ENCODE data around the gene C6orf52. TPM values are rescaled to one million over a fixed set of nuclear protein-coding genes. Genes with fewer than 3 reads are reported as not detected.
A peak's percentile ranks its signal among the peaks of the same experiment; 100 is the strongest.
"Not testable (repeated sequence)": the region's sequence is repeated elsewhere in the genome, so short reads cannot be mapped to it uniquely, and the experiment has no call there.

The C6orf52 gene
- not detected for polyA plus RNA-seq (2013, experiment 1 of 2; ENCODE audit: insufficient read length)
- 0.21 TPM for polyA plus RNA-seq (2013, experiment 2 of 2; ENCODE audit: insufficient read length)

DNA sequence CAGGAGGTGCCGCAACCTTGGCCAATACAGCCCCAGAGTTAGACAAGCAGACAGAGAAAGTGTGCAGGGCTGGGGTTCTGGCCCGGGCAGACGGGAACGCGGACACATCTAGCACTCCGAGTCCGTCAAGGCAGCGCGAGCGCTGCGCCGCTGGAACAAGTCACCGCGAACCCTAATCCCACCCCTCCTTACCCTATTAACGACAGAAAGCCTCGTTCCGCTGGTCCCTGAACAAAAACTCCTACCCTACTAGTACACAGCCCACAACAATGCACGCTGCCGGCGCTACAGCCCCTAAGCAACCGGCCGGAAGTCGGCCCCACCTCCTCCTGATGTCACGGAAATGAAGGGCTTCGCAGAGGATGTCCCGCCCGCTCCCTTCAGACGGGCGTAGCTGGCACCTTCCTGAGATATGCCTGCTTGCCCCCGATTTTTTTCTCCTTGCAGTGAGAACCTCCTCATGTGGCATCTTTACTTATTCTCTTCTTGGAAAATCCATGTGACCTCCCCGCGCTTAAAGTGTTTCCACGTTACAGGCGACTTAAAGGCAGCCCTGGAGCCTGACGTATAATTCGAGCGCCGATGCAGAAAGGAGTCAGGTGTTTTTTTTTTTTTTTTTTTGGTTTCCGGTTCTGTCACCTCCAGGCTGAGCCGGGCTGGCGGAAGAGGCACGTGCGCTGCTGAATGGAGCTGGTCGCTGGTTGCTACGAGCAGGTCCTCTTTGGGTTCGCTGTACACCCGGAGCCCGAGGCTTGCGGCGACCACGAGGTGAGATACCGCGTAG lies at the start of gene C6orf52, which contains the start of gene PAK1IP1:
Gene C6orf52, minus strand, starts transcription at position 315 of the 784 bp plus-strand sequence. CDS start 7,066 bp downstream, outside the sequence.
Gene PAK1IP1, plus strand, starts transcription at position 671 of the 784 bp plus-strand sequence. Its CDS starts 14 bp downstream, at position 685.
- peak; percentile 95 for DNase-seq

DNA sequence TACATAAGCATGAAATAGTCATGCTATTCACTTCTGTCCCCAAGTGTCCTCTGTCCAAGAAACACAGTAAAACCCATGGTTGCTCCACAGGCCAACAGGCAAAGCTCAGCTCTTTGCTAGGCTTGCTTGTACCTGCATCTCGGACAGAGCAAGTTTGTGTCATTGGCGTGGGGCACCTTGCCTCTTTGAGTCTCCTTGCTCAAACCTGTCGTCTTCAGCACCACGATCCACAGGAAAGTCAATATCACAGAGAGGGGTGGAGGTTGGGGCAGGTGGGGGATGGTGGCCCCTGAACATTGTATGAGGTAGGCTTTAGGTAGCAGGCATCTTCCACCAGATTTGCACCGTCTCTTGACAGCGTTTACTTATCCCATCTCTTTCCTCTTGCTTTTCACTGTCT lies 49.1 kb upstream of the C6orf52 start:
- no peak for DNase-seq

DNA sequence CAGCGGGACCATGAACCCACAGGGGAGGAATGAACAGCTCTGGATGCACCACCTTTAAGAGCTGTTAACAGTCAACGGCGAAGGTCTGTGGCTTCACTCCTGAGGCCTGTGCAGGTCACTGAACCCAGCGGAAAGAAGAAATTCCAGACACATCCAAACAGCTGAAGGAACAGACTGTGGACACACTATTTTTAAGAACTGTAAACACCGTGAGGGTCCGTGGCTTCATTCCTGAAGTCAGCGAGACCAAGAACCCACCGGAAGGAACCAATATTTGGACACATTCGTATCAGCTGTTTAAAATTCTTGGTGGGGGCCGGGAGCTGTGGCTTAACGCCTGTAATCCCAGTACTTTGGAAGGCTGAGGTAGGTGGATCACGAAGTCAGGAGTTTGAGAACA lies 47.8 kb upstream of the C6orf52 start:
- no peak for DNase-seq

DNA sequence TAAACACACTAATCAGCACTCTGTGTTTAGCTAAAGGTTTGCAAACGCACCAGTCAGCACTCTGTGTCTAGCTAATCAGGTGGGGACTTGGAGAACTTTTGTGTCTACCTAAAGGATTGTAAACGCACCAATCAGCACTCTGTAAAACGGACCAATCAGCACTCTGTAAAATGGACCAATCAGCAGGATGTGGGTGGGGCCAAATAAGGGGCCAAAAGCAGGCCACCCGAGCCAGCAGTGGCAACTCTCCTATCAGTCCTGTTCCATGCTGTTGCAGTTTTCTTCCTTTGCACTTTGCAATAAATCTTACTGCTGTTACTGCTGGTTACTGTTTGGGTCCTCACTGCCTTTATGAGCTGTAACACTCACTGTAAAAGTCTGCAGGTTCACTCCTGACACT lies 47.2 kb upstream of the C6orf52 start:
- DNase-seq: not testable (repeated sequence)

DNA sequence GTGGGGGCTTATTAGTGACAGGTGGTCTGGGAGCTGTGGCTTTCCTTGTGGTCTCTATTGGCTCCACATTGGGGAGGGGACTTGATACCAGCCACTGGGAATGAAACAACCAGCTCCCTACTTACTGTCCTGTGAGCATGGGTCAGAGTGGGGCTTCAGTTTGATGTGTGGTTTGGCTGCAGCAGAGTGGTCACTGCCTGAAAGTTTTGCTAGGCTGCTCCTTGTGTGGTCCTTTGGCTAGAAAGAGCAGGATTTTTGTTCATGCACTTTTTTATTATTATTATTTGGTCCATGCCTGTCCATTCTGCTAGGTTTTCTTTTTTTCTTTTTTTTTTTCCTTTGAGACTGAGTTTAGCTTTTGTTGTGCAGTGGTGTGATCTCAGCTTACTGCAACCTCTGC lies 45.6 kb upstream of the C6orf52 start:
- DNase-seq: no peak

DNA sequence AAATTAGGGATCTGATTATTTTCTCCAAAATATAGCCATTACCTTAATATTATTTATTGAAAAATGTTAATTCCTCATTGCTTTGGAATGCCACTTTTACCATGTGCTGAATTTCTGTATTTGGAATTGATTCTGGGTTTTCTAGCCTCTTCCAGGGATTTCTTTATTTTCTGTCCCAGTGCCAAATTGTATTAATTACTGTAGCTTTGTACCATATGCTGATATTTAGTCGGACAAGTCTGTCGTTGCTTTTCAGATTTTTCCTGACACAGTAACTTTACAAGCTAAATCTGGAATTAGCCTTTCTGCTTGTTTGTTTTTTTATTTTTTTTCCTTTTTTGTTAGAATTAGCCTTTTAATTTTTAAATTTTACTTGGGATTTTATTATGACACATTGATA lies 42.3 kb upstream of the C6orf52 start:
- DNase-seq: no peak

DNA sequence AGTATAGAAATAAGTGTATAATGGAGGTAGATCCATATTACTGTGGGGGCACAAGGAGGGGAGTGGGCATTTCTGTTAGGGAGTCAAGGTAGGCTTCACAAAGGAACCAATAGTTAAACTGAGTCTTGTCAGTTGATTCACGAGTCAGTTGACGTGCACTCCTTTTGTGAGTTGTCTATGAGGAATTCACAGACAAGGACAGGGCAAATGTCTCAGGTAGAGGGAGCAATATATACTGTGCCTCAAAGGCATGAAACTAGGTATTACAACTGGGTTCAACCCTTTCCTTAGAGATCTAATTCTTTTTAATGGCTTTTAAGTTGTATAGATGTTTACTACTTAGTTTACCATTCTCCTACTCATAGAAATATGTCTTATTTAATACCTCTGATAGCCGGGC lies 39.4 kb upstream of the C6orf52 start:
- DNase-seq: no peak

DNA sequence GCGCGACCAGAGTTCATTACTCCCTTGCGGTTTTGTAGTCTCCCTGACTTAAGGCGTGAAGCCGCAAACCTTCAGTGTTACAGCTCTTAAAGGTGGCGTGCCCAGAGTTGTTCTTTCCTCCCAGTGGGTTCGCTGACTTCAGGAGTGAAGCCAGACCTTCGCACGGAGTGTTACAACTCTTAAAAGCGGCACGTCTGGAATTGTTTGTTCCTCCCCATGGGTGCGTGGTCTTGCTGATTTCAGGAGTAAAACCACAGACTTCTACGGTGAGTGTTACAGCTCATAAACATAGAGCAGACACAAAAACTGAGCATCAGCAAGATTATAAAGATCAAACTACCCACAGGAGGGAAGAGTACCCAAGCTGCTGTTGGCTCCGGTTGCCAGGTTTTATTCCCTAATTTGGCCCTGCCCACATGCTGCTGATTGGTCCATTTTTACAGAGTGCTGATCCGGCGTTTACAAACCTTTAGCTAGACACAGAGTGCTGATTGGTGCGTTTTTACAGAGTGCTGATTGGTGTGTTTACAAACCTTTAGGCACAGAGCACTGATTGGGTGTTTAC lies 38.8 kb upstream of the C6orf52 start:
- DNase-seq: peak; percentile 17

DNA sequence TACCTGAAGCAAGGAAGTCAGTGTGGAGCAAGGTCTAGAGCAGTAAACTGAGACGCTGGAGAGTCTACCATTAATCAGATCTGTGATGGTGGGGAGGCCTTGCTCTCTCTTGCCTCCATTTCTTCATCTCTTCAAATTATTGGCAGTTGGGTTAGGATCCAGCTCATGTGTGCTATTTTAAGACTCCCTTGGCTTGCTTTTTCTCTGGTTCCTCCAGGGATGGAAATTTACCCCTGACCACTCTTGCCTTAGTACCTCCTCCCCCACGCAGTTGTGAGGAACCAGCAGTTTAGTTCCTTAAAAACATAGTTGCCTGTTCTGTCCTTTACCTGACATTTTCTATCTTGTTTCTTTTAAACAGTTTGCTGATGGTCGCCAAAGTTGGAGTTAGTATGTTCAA lies 35.8 kb upstream of the C6orf52 start:
- no peak for DNase-seq

DNA sequence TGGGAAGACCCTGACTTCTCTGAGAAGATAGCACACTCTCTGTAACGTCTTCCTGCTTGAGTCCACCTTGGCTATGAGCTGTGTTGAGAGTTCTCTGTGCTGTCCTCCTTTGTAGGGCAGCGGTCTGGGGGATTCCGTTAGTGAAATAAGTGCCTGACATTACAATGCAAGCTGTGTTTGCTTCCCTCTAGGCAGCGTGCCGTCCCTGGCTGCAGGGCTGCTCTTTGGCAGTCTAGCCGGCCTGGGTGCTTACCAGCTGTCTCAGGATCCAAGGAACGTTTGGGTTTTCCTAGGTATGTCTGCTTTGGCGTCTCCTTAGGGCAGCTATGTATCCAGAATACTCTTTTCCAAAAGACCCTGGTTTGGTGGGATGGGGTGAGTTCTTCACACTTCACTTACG lies 31.3 kb upstream of the C6orf52 start:
- DNase-seq: no peak

DNA sequence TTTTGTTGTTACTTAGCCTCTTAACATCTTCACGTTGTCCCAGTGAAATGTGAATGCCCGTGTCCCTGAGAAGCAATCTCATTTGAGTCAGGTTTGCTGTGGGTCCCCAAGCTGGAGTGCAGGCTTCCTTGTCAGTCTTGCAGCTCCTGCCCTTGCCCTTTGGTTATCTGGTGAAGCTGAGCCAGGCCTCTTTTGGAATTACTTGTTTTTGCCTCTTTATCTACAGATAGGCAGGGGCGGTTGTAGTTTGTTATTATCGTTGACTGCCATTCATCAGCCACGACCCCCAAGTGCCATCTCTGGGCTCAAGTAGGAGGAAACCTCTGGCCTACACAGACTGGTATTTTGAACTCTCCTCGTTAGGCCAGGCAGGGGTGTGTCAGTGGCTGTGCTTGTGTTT lies 30.6 kb upstream of the C6orf52 start:
- DNase-seq: no peak

DNA sequence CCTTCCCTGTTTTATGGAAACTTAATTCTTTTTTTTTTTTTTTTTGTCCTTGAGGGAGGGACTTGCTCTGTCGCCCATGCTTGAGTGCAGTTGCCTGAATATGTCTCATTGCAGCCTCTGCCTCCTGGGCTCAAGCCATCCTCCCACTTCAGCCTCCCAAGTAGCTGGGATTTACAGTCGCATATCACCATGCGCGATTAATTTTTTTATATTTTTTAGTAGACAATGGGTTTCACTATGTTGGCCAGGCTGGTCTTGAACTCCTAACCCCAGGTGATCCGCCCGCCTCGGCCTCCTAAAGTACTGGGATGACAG lies 29.1 kb upstream of the C6orf52 start:
- DNase-seq: peak; percentile 12

DNA sequence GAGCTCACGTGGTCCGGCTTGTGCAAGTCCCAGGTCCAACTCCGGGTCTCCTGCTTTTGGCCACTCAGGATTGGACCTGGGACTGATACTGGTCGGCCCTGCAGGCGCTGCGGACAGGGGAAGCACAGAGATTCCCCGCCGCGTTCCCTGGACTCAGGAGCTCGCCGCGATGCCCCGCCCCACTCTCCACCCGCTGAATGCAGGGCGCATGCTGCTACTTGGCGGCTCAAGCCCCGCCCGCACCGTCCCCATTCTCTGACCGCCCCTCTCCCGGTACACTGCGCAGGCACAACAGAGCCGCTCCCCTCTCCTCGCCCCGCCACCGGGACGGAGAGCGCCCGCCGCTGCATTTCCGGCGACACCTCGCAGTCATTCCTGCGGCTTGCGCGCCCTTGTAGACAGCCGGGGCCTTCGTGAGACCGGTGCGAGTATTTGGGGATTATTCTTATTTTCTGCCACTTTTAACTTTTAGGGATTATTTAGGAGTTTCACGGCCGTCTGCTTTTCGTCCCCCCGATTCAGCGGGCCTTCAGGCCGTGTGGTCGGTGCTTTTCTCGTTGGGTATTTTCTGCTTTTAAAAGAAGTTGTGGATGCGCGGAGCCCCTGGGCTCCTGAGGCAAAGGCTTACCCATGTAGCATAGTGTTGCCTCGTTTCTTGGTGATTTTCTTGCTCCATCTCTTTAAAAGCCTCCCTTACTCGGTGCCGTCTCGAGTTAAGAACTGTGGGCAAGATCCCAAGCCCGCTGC lies 28.6 kb upstream of the C6orf52 start, which contains the start of gene TMEM14C:
Gene TMEM14C, plus strand, starts transcription at position 251 of the 747 bp plus-strand sequence. CDS start 1,544 bp downstream, outside the sequence.
- DNase-seq: peak; percentile 98

DNA sequence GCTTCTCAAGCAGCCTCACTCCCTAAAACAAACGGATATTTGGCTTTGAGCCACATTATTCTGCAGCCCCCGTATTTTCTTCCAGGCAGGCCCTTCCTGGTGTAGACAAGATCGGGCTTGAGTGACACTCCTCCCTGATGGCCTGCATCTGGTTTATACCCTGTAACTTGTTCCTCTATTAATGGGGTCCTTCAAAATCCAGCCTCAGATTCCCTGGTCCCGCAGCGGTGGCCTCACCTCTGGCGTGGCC lies 28.1 kb upstream of the C6orf52 start:
- DNase-seq: no peak

DNA sequence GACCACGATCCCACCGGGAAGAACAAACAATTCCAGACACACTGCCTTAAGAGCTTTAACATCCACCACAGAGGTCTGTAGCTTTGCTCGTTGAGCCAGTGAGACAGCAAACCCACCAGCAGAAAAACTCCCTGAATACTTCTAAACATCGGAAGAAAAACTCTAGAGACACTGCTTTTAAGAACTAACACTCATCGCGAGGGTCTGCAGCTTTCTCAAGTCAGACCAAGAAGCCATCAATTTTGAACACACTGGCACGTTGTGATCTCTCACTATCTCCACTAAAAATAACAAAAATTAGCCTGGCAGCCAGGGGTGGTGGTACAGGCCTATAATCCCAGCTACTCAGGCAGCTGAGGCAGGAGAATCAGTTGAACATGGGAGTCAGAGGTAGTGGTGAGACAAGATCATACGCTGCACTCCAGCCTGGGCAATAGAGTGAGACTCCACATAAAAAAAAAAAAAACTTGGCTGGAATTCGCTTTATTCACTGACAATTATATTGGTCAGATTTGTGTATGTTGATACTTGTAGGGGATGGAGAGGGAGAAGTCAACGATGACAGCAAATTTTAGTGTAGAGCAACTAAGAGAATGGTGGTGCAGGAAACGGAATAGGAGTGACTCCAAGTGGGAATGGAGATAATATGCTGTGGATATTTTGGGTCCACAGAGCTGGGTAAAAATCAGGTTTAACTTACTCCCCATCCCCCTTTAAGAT lies 27.6 kb upstream of the C6orf52 start:
- no peak for DNase-seq

DNA sequence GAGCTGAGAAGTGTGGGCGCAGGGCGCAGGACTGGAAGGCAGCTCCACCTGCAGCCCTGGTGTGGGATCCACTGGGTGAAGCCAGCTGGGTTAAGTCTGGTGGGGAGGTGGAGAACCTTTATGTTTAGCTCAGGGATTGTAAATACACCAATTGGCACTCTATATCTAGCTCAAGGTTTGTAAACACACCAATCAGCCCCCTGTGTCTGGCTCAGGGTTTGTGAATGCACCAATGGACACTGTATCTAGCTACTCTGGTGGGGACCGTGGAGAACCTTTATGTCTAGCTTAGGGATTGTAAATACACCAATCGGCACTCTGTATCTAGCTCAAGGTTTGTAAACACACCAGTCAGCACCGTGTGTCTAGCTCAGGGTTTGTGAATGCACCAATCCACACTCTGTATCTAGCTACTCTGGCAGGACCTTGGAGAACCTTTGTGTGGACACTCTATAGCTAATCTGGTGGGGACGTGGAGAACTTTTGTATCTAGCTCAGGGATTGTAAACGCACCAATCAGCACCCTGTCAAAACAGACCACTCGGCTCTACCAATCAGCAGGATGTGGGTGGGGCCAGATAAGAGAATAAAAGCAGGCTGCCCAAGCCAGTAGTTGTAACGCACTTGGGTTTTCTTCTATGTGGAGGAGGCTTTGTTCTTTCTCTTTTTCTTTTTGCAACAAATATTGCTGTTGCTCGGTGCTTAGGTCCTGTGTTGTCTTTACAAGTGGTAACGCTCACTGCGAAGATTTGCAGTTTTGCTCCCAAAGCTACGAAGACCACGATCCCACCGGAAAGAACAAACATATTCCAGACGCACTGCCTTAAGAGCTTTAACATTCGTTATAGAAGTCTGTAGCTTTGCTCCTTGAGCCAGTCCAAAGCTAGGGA lies 26.8 kb upstream of the C6orf52 start:
- not testable (repeated sequence) for DNase-seq

DNA sequence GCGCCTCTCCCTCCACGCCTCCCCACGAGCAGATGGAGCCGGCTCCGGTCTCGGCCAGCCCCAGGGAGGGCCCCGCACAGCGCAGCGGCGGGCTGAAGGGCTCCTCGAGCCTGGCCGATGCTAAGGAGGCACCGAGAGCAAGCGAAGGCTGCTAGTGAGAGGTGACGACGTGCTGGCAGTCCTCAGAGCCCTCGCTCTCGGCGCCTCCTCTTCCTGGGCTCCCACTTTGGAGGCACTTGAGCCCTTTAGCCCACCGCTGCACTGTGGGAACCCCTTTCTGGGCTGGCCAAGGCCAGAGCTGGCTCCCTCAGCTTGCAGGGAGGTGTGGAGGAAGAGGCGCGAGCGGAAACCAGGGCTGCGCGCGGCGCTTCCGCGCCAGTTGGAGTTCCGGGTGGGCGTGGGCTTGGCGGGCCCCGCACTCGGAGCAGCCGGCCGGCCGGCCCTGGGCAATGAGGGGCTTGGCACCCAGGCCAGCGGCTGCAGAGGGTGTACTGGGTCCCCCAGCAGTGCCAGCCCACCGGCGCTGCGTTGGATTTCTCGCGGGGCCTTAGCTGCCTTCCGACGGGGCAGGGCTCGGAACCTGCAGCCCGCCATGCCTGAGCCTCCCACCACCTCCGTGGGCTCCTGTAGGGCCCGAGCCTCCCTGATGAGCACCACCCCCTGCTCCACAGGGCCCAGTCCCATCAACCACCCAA lies 26.0 kb upstream of the C6orf52 start:
- DNase-seq: peak; percentile 16

DNA sequence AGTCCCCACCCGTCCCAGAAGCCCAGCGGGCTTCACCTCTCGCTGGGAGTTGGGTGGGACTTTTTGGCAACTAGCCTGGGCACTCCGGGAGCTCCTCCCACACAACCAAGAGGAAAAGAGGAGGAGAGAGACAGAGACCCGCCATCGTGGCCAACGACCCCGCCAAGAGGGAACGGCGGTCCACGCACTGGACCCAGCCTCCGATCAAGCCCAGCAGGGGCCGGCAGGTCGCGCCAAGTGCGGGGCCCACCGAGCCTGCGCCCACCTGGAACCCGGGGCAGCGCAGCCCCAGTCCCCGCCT lies 25.5 kb upstream of the C6orf52 start:
- peak; percentile 20 for DNase-seq

DNA sequence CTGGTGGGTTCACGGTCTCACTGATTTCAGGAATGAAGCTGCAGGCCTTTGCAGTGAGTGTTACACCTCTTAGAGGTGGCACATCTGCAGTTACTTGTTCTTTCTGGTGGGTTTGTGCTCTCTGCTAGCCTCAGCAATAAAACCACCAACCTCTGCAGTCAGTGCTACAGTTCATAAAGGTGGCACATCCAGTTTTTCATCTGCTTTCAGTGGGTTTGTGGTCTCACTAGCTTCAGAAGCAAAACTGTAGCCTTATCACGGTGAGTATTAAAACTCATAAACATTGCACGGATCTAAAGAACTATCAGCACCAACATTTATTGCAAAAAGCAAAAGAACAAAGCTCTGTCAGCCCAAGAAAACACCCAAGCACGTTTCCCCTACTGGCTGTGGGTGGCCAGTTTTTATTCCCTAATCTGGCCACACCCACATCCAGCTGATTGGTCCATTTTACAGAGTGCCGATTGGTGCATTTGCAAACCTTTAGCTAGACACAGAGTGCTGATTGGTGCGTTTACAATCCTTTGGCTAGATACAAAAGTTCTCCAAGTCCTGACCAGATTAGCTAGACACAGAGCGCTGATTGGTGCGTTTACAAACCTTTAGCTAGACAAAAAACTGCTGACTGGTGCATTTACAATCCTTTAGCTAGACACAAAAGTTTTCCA lies 25.0 kb upstream of the C6orf52 start:
- DNase-seq: no peak

DNA sequence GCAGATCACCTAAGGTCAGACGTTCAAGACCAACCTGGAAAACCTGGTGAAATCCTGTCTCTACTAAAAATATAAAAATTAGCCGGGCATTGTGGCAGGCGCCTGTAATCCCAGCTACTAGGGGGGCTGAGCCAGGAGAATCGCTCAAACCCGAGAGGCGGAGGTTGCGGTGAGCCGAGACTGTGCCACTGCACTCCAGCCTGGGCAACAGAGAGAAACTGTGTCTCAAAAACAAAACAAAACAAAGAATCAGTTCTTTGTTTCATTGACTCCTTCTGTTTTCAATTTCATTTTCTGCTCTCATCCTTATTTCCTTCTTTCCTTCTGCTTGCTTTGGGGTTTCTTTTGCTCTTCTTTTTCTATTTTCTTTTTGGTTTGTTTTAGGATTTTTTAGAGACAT lies 19.5 kb upstream of the C6orf52 start:
- no peak for DNase-seq

DNA sequence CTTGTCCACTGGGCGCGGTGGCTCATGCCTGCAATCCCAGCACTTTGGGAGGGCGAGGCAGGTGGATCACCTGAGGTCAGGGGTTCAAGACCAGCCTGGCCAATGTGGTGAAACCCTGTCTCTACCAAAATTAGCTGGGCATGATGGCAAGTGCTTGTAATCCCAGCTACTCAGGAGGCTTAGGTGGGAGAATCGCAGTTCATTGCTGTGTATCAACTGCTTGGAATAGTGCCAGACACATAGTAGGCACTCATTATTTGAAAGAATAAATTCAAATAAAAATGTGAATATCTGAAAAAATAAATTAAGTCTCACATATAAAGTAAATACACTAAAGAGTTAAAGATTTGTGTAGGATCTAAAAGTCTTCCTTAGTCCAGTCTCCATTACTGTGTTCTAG lies 2.2 kb upstream of the C6orf52 start:
- no peak for DNase-seq
